Skin epidermis (tissue), 12 donors: ENCODE measurements around the gene TMUB1.
A peak's percentile ranks its signal among the peaks of the same experiment; 100 is the strongest.

ENCODE experiments used
- H3K27ac ChIP-seq, 21 experiments: fragments of 200-600 bp; sonication (generic) in 11 of 21; one replicate each; pipeline ENCODE4 v1.5.0; 2020; ENCODE audit warnings: mild to moderate bottlenecking in 3 of 21, inconsistent platforms in 2 of 21, moderate library complexity in 2 of 21
- H3K4me3 ChIP-seq, 7 experiments: fragments of 200-600 bp; sonication (generic) in 2 of 7; one replicate each; pipeline ENCODE4 v1.5.0; 2020; ENCODE audit warnings: inconsistent platforms in 2 of 7, mild to moderate bottlenecking in 2 of 7, moderate library complexity in 1 of 7

TMUB1 gene

DNA sequence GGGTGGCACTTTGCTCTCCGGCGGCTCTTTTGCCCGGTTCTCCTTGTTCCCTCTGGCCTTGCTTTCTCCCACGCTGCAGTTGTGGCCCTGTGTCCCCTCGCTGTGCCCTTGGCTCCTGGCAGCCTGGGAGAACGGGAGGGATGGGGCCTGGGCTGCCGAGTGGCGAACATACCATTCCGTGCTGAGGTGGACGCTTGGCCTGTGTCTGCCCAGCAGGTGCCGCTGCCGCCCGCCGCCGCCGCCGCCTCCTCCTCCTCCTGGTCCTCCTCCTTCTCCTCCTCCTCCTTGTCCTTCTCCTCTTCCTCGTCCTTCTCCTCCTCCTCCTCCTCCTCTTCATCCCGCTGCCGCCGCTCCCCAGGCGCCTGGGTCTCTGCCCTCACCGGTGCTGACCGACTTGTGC, 39.0 kb upstream of the TMUB1 start:
- Histone ChIP-seq H3K27ac (no peak overlapping the region), H3K4me3 (no peak overlapping the region)

- H3K4me3 ChIP-seq: no peak overlapping the region
- no peak overlapping the region for H3K27ac ChIP-seq
Measured at GRCh38 chr7:151121380-151122170, 38.3 kb upstream of the TMUB1 start.

GRCh38 chr7:151120896-151121295, 37.6 kb upstream of the TMUB1 start:
- no peak overlapping the region for H3K4me3 ChIP-seq
- H3K27ac ChIP-seq: no peak overlapping the region

DNA sequence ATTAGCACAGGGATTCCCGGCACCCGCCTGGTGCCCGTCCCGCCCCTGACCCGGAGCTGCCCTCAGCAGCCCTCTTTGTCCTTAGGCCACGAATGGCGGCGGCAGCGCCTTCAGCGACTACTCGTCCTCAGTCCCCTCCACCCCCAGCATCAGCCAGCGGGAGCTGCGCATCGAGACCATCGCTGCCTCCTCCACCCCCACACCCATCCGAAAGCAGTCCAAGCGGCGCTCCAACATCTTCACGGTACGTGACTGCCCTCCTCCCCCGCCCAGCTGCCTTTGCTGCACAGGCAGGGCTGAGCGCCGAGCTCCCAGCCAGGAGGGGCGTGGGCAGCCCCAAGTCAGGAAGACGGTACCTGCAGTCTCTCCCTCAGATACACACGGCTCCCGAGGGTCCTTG, 36.6 kb upstream of the TMUB1 start:
- H3K4me3 ChIP-seq: no peak overlapping the region
- peak overlapping the region in 1 of 21 experiments; percentile 15 for H3K27ac ChIP-seq

DNA sequence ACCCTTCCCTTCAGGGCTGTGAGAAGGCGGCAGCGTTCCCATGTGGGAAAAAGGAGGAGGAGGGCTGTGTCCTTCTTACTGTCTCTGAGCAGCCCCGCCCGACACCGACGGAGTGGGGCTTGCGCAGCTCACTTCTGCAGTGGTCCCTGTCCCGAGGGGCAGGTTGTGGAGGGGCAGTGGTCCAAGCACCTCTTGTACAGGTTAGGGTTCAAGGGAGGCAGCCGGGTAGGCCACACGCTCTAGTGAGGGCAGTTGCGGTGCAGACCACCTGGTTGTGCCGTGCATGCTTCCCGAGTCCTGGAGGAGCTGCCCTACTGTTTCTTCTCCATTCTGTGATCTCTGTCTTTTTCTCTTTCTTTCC, 35.7 kb upstream of the TMUB1 start:
- no peak overlapping the region for H3K4me3 ChIP-seq

DNA sequence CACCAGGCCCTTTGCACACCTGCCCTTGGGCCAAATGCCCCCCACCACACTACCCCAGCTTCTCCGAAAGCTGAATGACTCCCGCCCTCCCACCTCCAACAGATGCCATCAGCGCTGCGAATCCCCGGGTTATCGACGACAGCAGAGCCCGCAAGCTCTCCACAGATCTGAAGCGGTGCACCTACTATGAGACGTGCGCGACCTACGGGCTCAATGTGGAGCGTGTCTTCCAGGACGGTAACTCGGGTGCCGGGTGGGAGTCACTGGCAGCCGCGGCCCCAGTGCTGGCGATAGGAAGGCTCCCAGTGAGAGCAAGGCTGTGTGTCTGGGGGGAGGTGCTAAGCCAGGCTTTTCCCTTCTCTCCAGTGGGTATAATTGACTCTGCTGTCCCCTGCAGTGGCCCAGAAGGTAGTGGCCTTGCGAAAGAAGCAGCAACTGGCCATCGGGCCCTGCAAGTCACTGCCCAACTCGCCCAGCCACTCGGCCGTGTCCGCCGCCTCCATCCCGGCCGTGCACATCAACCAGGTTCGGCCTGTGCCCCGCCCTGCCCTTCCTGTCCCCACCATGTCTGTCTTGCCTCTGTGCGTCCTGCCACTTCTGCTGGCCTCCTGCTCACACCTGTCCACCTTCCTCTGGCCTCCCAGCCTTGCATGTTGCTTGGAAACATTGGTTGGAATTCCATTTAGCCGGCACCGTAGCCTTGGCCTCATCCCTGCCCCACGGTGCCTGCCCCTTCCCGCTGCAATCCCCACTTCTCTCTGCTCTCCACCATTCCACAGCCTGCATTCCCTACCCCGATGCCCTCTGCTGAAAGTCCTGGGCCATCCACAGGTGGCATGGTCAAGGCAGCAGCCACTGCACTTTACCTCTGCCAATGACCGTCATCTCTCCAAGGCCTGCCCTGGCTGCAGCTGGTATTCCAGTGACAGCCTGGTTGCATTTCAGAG, 35.1 kb upstream of the TMUB1 start:
- no peak overlapping the region for H3K4me3 ChIP-seq
- peak overlapping the region in 3 of 21 experiments; percentile 81 to 87 (median 86) for H3K27ac ChIP-seq

More for the DNA sequence above, 35.7 kb upstream of the TMUB1 start:
- no peak overlapping the region for H3K27ac ChIP-seq

- H3K27ac ChIP-seq: peak overlapping the region in 9 of 21 experiments; percentile 55 to 91 (median 86)
- H3K4me3 ChIP-seq: peak overlapping the region in 4 of 7 experiments; percentile 20 to 59 (median 38)
Measured at GRCh38 chr7:151117565-151117964, 34.3 kb upstream of the TMUB1 start.

GRCh38 chr7:151116603-151117440, 33.5 kb upstream of the TMUB1 start:
- peak overlapping the region in 19 of 21 experiments; percentile 54 to 91 (median 86) for H3K27ac ChIP-seq
- H3K4me3 ChIP-seq: peak overlapping the region; percentile 10 to 59 (median 29)

- H3K4me3 ChIP-seq: peak overlapping the region; percentile 25 to 59 (median 39)
- H3K27ac ChIP-seq: peak overlapping the region; percentile 47 to 91 (median 86)
Measured at GRCh38 chr7:151115836-151116418, 32.6 kb upstream of the TMUB1 start.

- peak overlapping the region; percentile 25 to 59 (median 39) for H3K4me3 ChIP-seq
- H3K27ac ChIP-seq: peak overlapping the region; percentile 47 to 91 (median 86)
Measured at GRCh38 chr7:151115121-151115835, 32.0 kb upstream of the TMUB1 start.

- H3K4me3 ChIP-seq: peak overlapping the region; percentile 4 to 59 (median 39)
Measured at GRCh38 chr7:151114151-151115090, 31.1 kb upstream of the TMUB1 start.

GRCh38 chr7:151113344-151114150, 30.3 kb upstream of the TMUB1 start:
- Histone ChIP-seq H3K4me3 (peak overlapping the region in 5 of 7 experiments; percentile 4 to 59 (median 12)), H3K27ac (peak overlapping the region in 15 of 21 experiments; percentile 13 to 91 (median 65))

More at GRCh38 chr7:151114151-151115090, 31.1 kb upstream of the TMUB1 start:
- H3K27ac ChIP-seq: peak overlapping the region in 18 of 21 experiments; percentile 13 to 91 (median 63)

- H3K4me3 ChIP-seq: no peak overlapping the region
- H3K27ac ChIP-seq: peak overlapping the region in 1 of 21 experiments; percentile 7
Measured at GRCh38 chr7:151110941-151111645, 27.8 kb upstream of the TMUB1 start.

DNA sequence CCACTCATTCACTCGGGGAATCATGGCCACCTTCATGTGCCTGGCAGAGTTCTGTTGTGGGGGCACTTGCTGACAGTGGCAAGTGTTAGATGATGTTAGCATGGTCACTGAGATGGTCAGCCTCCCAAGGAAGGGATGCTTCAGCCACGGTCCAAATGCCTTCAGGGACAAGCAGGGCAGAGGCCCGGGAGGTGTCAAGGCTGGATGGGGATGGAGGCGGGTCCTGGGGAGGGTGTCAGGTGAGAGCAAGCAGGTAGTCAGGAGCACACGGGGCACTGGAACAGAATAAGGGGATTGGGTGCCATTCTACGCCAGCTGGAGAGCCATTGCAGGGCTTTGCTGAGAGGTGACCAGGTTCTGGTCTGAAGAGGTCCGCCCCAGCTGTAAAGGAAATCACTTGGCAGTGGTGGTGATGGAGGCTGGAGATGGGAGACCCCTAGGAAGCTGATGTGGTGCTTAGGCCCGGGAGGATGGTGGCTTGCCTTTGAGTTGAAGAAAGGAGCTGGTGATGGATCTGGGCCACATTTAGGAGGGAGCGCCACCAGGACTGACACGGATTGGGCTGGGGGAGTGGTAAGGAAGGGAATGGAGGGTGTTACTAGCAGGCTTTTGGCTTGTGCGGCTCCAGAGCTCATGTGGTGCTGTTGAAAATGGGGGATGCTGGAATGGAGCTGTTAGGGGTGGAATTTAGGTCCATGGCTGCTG, 27.1 kb upstream of the TMUB1 start:
- peak overlapping the region in 1 of 21 experiments; percentile 57 for H3K27ac ChIP-seq
- no peak overlapping the region for H3K4me3 ChIP-seq
